ENCODE data around the gene TRMT1. TPM values are rescaled to one million over a fixed set of nuclear protein-coding genes. Genes with fewer than 3 reads are reported as not detected.
"Not testable (repeated sequence)": the region's sequence is repeated elsewhere in the genome, so short reads cannot be mapped to it uniquely, and the experiment has no call there.

Gene TRMT1
- total RNA-seq, result 10 to 100 TPM; 54.3 to 55.8 TPM

DNA sequence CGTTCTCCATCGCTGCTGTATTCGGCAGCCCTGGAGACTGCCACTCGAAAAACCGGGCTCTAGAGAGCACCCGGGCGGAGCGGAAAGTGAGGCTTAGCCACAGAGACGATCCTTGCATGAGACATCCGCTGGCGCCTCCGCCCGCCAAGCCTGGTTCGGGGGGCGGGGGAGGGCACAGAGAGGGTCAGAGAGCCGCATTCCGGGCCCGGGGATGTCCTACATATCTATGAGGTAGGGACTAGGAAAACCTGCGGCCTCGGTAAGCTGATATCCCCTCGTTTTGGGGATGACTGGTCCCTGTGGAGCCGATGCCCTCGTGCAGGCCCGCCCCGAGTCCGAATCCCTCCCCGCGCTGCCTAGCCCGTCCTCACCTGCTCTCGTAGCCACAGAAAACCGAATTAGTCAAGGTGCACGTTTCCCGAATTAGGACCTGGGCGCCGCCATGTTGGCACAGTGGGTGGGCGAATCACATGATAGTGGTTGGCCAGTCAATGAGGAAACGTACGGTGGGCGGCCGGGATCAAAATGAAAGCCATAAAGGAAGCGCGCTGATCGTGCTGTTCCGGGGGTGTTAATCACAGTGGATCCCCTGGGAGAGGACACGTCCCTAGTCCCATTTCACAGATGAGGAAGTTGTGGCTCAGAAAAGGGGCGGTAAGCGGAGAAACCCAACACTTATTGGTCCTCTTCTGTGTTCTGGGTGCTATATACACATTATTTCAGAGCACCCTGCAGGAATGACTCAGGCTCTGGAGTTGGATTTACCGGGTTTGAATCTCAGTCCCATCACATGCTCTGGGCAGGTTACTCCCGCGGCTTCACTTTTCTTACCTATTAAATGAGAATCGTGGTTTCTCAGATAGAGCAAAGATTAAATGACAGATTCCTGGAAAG is at the start of gene TRMT1:
TRMT1 (minus strand) TSS at position 459 of the 894 bp plus-strand sequence; CDS start at position 118, 341 bp downstream.
- H3K27me3 Mint-ChIP-seq, result no peaks in the 10 kb centered on the region
- ATAC-seq (ENCODE audit: low read depth) (peak; percentile 38), DNase-seq (peak; percentile 88)
- H3K27ac Mint-ChIP-seq, result peak within 1 kb of the TSS; percentile 92
- no peaks in the 10 kb centered on the region for H3K9me3 Mint-ChIP-seq
- H3K36me3 Mint-ChIP-seq, result peaks cover 5% of the 10 kb centered on the region
- H3K4me1 Mint-ChIP-seq, result peaks cover 17% of the 10 kb centered on the region
- peak within 1 kb of the TSS; percentile 92 for H3K4me3 Mint-ChIP-seq
- POLR2A ChIA-PET, result interaction anchor here (0.6 to 5.5 kb wide), 7 partner anchors 12 to 235 kb away, joined by 3 to 50 read pairs (median 3); partner anchors contain the start of gene DNASE2

- DNase-seq; H3K9me3 Mint-ChIP-seq; H3K36me3 Mint-ChIP-seq; H3K27me3 Mint-ChIP-seq; ATAC-seq (ENCODE audit: low read depth): not testable (repeated sequence)
- Mint-ChIP-seq H3K4me1 (peaks cover 59% of the 10 kb centered on the region), H3K27ac (peak overlapping the region; percentile 70), H3K4me3 (peak overlapping the region; percentile 37)
- POLR2A ChIA-PET, result interaction anchor here (0.6 to 13.0 kb wide), 5 partner anchors 10 to 732 kb away, joined by 3 to 267 read pairs (median 16); partner anchors contain the start of genes IER2 and STX10
These were observed 49.6 kb upstream of the TRMT1 start for GRCh38 chr19:13166151-13166550.

DNA sequence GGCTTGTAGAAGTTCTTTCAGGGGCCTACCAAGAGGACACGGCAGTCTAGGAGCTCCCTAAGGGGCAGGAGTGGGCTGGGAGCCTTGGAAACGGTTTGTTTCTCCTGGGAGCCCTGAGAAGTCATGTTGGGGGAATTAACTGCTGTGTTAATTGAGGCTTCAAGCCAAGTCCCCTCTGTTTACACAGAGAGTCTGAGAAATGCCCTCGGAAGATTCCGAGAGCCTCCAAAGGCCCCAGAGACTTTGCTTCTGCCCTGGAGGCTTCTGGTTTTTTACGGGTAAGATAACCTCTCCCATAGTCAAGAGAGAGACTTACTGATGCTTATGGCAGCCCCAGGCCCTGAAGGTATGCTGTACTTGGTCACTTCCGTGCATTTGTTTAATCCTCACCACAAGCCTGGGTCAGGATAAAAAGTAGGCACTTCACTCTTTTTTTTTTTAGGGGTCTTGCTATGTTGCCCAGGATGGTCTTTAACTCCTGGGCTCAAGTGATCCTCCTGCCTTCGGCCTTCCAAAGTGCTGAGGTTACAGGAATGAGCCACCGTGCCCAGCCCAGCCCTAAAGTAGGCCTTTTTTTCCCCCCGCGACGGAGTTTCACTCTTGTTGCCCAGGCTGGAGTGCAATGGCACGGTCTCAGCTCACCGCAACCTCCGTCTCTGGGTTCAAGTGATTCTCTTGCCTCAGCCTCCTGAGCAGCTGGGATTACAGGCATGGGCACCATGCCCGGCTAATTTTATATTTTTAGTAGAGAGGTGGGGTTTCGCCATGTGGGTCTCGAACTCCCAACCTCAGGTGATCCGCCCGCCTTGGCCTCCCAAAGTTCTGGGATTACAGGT is 48.8 kb upstream of the TRMT1 start:
- no peak for DNase-seq
- no peak for ATAC-seq (ENCODE audit: low read depth)
- Mint-ChIP-seq H3K27ac (peak overlapping the region; percentile 96), H3K36me3 (peaks cover 7% of the 10 kb centered on the region), H3K4me1 (peaks cover 59% of the 10 kb centered on the region), H3K9me3 (no peaks in the 10 kb centered on the region), H3K27me3 (no peaks in the 10 kb centered on the region), H3K4me3 (peak overlapping the region; percentile 92)
- POLR2A ChIA-PET, result interaction anchor here (2.3 to 13.0 kb wide), 6 partner anchors 8 to 60 kb away, joined by 10 to 267 read pairs (median 16); partner anchors contain the start of genes IER2 and STX10

DNA sequence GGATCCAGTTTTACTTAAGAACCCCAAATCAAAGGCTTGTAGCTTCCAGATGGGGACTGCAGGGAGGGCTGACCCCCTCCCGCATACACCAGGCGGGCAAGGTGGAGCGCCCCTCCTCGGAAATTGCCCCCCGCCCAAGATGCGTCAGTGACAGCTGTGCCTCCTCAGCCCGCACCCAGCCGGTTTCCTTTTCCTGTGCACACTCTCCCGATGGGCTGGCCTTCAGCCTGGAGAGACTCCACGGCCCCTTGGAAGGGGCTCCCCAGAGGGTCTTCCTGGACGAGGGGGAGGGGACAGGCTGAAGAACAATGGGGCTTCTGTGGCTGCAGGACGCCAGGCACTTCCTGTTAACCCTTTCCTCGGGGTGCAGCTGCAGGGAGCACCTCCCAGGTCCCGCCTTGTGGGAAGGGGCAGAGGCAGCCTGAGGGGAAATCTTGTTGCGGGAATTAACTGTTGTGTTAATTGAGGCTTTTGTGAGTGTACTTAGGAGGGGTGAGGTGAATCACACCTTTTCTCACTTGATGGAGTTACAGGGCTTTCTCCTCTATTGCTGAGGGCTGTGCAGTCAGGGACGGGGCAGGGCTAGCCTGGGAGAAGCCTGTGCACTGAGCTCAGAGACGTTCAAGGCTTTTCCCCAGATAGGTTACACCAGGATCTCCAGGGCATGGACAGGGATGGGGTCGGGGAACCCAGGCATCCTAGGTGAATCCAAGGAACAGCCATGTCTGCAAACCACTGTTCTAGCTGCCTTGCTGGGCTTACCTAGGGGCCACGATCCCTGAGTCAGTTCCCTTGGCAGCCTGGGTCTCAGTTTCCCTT is 48.0 kb upstream of the TRMT1 start:
- Mint-ChIP-seq H3K36me3 (peaks cover 8% of the 10 kb centered on the region), H3K4me1 (peaks cover 55% of the 10 kb centered on the region), H3K9me3 (no peaks in the 10 kb centered on the region), H3K4me3 (peak overlapping the region; percentile 92), H3K27me3 (no peaks in the 10 kb centered on the region), H3K27ac (peak overlapping the region; percentile 96)
- POLR2A ChIA-PET, result interaction anchor here (0.6 to 13.0 kb wide), 8 partner anchors 8 to 60 kb away, joined by 3 to 267 read pairs (median 14); partner anchors contain the start of genes IER2, NACC1 and STX10
- no peak for ATAC-seq (ENCODE audit: low read depth)
- peak; percentile 64 for DNase-seq

- Mint-ChIP-seq H3K4me3 (peak overlapping the region; percentile 92), H3K9me3 (no peaks in the 10 kb centered on the region), H3K36me3 (peaks cover 10% of the 10 kb centered on the region), H3K27ac (peak overlapping the region; percentile 96), H3K4me1 (peaks cover 49% of the 10 kb centered on the region), H3K27me3 (no peaks in the 10 kb centered on the region)
- peak; percentile 14 for ATAC-seq (ENCODE audit: low read depth)
- DNase-seq, result peak; percentile 73
- POLR2A ChIA-PET, result interaction anchor here (0.5 to 13.0 kb wide), 11 partner anchors 7 to 1221 kb away, joined by 4 to 267 read pairs (median 10); partner anchors contain the start of genes IER2, NACC1 and STX10
These were observed 47.2 kb upstream of the TRMT1 start for GRCh38 chr19:13163609-13164342.

GRCh38 chr19:13162724-13163608 is 46.4 kb upstream of the TRMT1 start:
- POLR2A ChIA-PET, result interaction anchor here (0.5 to 13.0 kb wide), 12 partner anchors 7 to 1222 kb away, joined by 3 to 267 read pairs (median 10); partner anchors contain the start of genes IER2, NACC1 and STX10
- Mint-ChIP-seq H3K36me3 (peaks cover 10% of the 10 kb centered on the region), H3K4me1 (peaks cover 52% of the 10 kb centered on the region), H3K9me3 (no peaks in the 10 kb centered on the region), H3K27ac (peak overlapping the region; percentile 96), H3K27me3 (no peaks in the 10 kb centered on the region), H3K4me3 (peak overlapping the region; percentile 92)
- ATAC-seq (ENCODE audit: low read depth) (peak; percentile 59), DNase-seq (peak; percentile 91)

GRCh38 chr19:13160557-13160956 is 44.0 kb upstream of the TRMT1 start:
- POLR2A ChIA-PET, result interaction anchor here (0.5 to 11.5 kb wide), 4 partner anchors 8 to 129 kb away, joined by 3 to 216 read pairs (median 4); partner anchors contain the start of genes IER2 and STX10
- ATAC-seq (ENCODE audit: low read depth) (no peak), DNase-seq (no peak)
- H3K9me3 Mint-ChIP-seq, result no peaks in the 10 kb centered on the region
- H3K4me1 Mint-ChIP-seq, result peaks cover 50% of the 10 kb centered on the region
- peak overlapping the region; percentile 45 for H3K4me3 Mint-ChIP-seq
- no peaks in the 10 kb centered on the region for H3K27me3 Mint-ChIP-seq
- peaks cover 11% of the 10 kb centered on the region for H3K36me3 Mint-ChIP-seq
- H3K27ac Mint-ChIP-seq, result peak overlapping the region; percentile 71

GRCh38 chr19:13159713-13160112 is 43.2 kb upstream of the TRMT1 start:
- Mint-ChIP-seq H3K36me3 (peaks cover 17% of the 10 kb centered on the region), H3K27me3 (no peaks in the 10 kb centered on the region), H3K27ac (peak overlapping the region; percentile 72), H3K4me1 (peaks cover 46% of the 10 kb centered on the region), H3K9me3 (no peaks in the 10 kb centered on the region), H3K4me3 (peak overlapping the region; percentile 29)
- POLR2A ChIA-PET, result interaction anchor here (1.4 kb wide), 1 partner anchor 10 kb away, joined by 3 read pairs; the partner anchor contains the start of genes IER2 and STX10
- ATAC-seq (ENCODE audit: low read depth) (no peak), DNase-seq (no peak)

- Mint-ChIP-seq H3K36me3 (peaks cover 29% of the 10 kb centered on the region), H3K27ac (peak overlapping the region; percentile 100), H3K9me3 (no peaks in the 10 kb centered on the region), H3K27me3 (no peaks in the 10 kb centered on the region), H3K4me1 (peaks cover 37% of the 10 kb centered on the region), H3K4me3 (peak overlapping the region; percentile 98)
- peak; percentile 87 for DNase-seq
- POLR2A ChIA-PET, result interaction anchor here (0.6 to 5.4 kb wide), 20 partner anchors 12 to 1226 kb away, joined by 3 to 267 read pairs (median 4); partner anchors contain the start of genes ADGRE5 and NACC1
- ATAC-seq (ENCODE audit: low read depth), result peak; percentile 16
These were observed 39.2 kb upstream of the TRMT1 start for GRCh38 chr19:13155472-13156359.

DNA sequence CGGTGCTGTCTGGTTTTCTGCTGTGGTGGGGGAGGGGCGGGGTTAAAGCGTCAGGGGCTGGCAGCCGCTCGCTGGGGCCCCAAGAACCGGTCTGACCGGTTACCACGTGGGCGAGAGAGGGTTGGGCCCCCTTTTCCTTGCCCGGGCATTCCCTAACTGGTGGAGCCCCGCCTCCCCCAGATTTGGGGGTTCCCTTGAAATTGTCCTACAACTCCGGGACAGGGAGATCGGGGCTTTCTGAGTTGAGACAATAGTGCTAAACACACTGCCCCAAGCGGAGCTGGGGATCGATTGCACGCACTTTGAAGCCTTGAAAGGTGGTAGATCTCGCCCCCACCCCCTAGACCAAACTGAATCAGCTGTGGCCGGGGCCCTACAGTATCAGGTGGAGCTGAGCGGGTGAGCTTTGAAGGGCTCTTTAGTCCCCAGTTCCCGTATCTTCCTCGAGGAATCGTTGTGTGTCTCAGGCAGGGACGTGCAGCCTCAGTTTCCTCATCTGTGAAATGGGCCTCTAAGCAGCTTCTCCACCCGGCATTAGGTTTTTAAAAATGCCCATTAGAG is 38.5 kb upstream of the TRMT1 start:
- peaks cover 29% of the 10 kb centered on the region for H3K36me3 Mint-ChIP-seq
- peak overlapping the region; percentile 98 for H3K4me3 Mint-ChIP-seq
- no peaks in the 10 kb centered on the region for H3K27me3 Mint-ChIP-seq
- H3K9me3 Mint-ChIP-seq, result no peaks in the 10 kb centered on the region
- DNase-seq, result peak; percentile 74
- H3K4me1 Mint-ChIP-seq, result peaks cover 34% of the 10 kb centered on the region
- H3K27ac Mint-ChIP-seq, result peak overlapping the region; percentile 100
- ATAC-seq (ENCODE audit: low read depth), result peak; percentile 8
- POLR2A ChIA-PET, result interaction anchor here (0.9 to 5.4 kb wide), 17 partner anchors 13 to 684 kb away, joined by 3 to 267 read pairs (median 5); partner anchors contain the start of gene NACC1

Measured in activated naive CD8-positive, alpha-beta T cell treated with anti-CD3 and anti-CD28 coated beads, Interleukin-2, amount 10 ng/mL, durations not matched to agents 7 days and 5 days (primary cell).